ENCODE results near the gene DPCD.
"Not testable (repeated sequence)": the region's sequence is repeated elsewhere in the genome, so short reads cannot be mapped to it uniquely, and the experiment has no call there.

The DPCD gene

GRCh38 chr10:101623528-101623927, 35.4 kb downstream of the DPCD start:
- DNase-seq, result no peak

- DNase-seq, result no peak
These were observed 36.5 kb downstream of the DPCD start for GRCh38 chr10:101624526-101625102.

GRCh38 chr10:101625821-101626412, 37.8 kb downstream of the DPCD start:
- no peak for DNase-seq

GRCh38 chr10:101629837-101630632, 41.9 kb downstream of the DPCD start:
- DNase-seq, result no peak

DNA sequence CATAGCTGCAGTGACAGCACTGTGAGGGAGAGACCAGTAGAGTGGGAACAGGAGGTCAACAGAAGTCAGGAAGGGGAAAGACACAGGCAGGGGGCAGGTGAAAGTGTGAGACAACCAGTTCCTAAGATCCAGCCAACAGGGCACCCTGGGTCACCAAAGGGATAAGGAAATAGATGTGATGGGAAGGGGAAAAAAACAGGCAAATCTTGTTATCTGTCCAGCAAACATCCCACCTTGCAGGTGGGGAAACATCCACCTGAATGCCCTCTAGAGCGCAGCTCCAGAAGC, 42.5 kb downstream of the DPCD start:
- DNase-seq, result no peak

- no peak for DNase-seq
These were observed 43.8 kb downstream of the DPCD start for GRCh38 chr10:101631821-101632475.

GRCh38 chr10:101633510-101633909, 45.4 kb downstream of the DPCD start:
- DNase-seq, result not testable (repeated sequence)

- DNase-seq, result no peak
These were observed 51.2 kb downstream of the DPCD start for GRCh38 chr10:101639141-101639900.

DNA sequence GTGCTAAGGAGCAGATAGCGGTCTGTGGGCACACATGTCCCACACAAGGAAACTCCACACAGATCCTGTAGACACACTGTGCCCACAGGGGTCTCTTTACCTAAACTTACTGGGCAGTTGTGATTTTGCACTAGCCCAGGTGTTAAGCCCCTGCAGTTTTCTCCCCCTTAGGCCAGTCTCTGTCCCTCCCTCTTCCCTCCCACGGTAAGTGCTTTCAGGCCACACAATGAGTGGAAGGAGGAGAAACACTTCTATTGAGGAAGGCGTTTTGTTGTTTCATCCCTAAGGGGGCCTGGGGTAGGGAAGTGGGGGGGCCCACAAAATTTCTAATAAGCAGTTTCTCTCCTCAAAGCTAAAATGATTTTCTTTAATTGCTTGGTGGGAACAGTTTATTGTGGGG, 55.4 kb downstream of the DPCD start:
- no peak for DNase-seq

- DNase-seq, result no peak
These were observed 55.9 kb downstream of the DPCD start for GRCh38 chr10:101644002-101644401.

DNA sequence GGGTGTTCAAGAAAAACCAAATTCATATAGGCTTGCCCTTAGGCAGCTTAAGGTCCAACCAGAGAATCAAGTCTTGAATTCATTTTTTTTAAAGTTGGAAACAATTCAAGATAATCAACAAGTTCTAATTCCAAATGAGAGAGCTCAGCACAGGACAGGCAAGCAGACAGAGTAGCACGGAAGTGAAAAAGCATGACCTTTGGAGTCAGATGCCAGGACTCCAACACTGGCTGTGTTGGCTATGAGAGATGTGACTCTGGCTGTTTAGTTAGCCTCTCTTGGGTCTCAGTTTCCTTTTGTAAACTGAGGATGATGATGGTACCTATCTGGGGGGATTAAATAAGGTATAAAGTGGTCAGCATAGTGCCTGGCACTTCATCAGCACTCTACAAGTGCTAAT, 57.5 kb downstream of the DPCD start:
- no peak for DNase-seq

GRCh38 chr10:101646364-101646763, 58.2 kb downstream of the DPCD start:
- DNase-seq, result no peak

DNA sequence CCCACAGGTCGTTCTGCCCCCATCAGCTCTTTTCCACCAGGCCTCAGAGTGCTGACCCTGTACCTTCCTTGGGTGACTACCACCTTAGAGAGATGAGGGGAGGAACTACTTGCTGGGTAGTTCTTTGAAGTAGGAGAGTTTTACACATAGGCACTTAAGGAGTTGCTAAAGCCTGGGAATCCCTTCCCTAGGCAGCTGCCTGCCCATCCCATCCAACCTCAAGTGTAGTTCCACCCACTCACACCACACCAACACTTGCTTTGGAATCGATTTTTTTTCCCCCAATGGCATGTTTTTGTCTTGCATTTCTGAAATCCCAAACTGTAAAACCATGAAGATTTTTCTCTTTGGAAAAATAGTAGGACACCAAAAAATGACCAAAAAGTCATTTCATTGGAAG, 59.1 kb downstream of the DPCD start:
- DNase-seq, result no peak

DNA sequence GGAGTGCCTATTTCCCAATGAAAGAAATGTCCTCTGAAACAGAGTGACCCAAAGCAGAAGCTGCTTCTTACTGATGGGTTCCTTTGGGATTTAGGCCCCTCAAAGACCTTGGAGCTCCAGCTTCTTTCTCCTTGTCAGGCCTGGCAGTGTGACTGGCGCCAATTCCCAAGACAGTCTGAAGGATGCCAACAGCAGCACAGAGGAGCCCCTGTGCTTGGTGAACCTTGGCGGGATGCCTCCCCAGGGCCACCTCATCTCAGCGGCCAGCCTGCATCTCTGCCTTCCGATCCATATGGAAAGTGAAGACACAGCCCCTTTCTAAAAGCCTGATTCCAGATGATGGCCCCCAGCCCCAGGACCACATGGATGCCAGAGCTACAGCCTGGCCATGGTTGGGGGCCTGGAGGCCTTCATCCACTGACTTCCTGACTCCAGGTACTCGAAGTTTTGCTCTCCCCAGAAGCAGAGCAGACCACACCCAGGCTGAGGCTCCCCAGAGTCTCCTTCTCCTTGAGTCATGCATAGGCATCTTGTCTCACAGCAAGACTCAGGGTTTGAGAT, 61.5 kb downstream of the DPCD start:
- no peak for DNase-seq

GRCh38 chr10:101650863-101651262, 62.7 kb downstream of the DPCD start:
- no peak for DNase-seq

DNA sequence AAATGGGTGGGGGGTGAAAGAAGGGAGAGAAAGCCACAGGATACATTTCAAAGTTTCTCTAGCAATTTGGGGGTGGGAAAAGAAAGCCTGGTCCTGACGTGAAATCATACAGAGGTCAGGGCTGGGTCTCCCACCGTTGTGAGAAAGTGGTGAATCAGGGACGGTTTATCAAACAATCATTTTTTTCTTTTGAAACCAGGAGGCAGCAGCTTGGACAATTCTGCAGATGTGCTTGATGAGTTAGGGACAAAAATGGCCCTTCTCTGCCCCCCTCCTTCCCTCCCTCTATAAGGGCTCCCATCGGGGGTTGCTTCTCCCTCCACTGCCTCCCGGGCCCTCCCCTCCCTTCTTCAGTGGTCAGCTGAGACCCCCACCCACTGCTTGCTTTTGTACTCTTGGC, 63.2 kb downstream of the DPCD start:
- DNase-seq, result no peak

DNA sequence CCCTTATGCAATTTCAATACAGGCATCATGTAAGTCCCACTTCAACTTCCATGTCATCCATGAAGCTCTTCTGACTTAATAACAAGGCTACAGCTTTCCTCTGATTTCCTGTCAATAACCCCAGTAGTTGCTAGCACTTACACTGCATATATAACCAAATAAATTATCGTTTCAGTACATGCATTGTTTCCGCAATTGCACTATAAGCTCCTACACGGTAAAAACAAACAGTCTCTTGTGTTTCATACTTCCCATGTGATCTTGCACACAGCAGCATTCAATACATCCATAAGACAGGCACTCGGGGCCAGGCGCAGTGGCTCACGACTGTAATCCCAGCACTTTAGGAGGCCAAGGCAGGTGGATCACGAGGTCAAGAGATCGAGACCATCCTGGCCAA, 65.4 kb downstream of the DPCD start:
- DNase-seq, result no peak

- DNase-seq, result no peak
These were observed 67.4 kb downstream of the DPCD start for GRCh38 chr10:101655570-101655969.

DNA sequence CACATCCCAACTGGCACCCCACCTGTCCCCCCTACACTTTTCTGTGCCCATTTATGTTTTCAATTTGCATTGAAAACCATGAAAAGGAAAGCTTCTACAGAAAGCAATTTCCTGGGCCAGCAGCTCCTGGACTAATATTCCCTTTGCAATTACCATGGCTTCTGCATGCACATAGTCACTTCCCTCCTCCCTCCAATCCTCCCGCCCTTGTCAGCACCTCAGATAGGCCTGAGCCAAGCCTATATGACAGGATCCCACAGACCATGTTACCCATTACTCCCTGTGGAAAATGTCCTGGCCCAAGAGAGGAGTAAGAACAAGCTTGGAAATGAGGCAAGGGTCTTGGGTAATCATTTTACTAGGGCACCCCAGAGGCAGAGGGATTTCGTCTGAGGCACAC, 68.8 kb downstream of the DPCD start:
- DNase-seq, result no peak

- no peak for DNase-seq
These were observed 70.9 kb downstream of the DPCD start for GRCh38 chr10:101658975-101659374.
